ENCODE measurements around the gene ANTXRL.
"Not testable (repeated sequence)": the region's sequence is repeated elsewhere in the genome, so short reads cannot be mapped to it uniquely, and the experiment has no call there.

The ANTXRL gene

GRCh38 chr10:46254467-46254866 is 32.3 kb upstream of the ANTXRL start:
- H4K20me1 ChIP-seq: peaks cover 62% of the 10 kb centered on the region
- H3K36me3 ChIP-seq: peaks cover 34% of the 10 kb centered on the region
- H3K4me1 ChIP-seq: no peaks in the 10 kb centered on the region
- H3K9ac ChIP-seq: no peak overlapping the region
- H3K4me3 ChIP-seq: no peak overlapping the region
- no peak overlapping the region for H3K27ac ChIP-seq
- TF ChIP-seq Cebpa-rat (IDR thresholded peaks at IDR 0.05): no peak
- no peaks in the 10 kb centered on the region for H3K9me3 ChIP-seq
- no peak overlapping the region for H3K4me2 ChIP-seq
- H3K27me3 ChIP-seq: no peaks in the 10 kb centered on the region

DNA sequence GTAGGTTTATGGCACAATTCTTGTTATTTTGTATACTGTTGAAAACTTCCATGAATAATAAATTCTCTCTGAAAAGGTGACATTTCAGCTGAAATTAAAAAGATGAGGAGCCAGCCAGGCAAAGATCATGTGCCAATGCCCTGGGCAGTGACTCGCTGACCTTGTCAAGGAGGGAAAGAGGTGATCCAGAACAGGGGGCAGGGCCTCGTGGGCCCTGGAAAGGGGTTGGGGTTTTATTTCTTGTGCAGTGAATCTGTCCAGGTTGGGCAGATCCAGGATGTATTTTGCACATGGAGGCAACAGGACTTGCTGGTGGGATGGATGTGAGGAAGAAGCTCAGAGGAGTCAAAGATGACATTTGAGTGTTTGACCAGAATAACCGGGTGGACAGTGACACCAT is 31.6 kb upstream of the ANTXRL start:
- not testable (repeated sequence) for H3K27me3 ChIP-seq, H3K4me3 ChIP-seq, H3K27ac ChIP-seq, H3K4me2 ChIP-seq, H3K9me3 ChIP-seq, H3K4me1 ChIP-seq, H3K9ac ChIP-seq
- Histone ChIP-seq H3K36me3 (peaks cover 29% of the 10 kb centered on the region), H4K20me1 (peaks cover 59% of the 10 kb centered on the region)

DNA sequence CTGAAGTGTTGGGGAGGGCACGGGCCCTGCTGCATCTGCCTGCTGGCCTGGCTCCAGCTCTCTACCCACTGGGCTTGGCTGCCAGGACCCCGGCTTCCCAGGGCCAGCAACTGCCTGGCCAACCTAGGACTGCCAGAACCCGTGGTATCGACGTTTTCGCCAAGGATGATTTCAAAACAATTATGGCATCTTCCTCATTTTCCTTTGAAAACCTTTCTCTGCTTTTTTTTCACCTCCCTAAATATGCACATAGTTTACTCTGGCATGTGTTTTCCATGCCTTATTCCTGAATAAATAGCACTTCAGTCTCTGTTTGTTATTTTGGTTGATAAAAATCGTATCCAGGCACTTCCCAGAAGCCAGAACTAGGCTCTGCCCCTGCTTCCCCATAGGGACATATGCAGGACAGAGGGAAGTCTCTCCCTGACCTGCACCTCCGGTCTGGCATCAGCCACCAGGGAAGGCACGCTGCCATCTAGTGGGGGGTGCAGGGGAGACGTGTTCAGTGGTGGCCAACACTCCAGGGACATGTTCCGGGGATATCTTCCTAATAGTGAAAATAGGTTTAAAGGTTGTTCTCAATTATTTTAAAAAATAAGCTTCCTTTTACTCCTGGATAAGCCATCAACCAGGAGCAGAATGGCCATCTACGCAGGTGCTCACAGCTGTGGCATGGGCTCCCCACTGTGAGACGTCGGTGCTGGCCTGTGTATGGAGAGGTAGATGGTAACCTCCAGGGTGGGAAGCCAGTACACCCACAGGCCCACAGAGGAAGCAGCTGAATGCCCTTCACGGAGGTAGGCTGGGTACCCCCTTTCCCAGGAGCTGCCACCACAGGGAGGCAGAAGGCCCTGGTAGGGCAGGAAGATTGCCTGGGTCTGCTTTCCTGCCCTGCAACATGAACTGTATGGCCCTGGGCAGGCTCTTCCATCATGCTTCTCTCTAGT is 30.7 kb upstream of the ANTXRL start:
- H3K9me3 ChIP-seq: no peaks in the 10 kb centered on the region
- H3K4me1 ChIP-seq: no peaks in the 10 kb centered on the region
- H4K20me1 ChIP-seq: peaks cover 51% of the 10 kb centered on the region
- no peak overlapping the region for H3K4me2 ChIP-seq
- no peak for TF ChIP-seq Cebpa-rat (IDR thresholded peaks at IDR 0.05)
- no peak overlapping the region for H3K9ac ChIP-seq
- H3K27me3 ChIP-seq: no peaks in the 10 kb centered on the region
- peaks cover 21% of the 10 kb centered on the region for H3K36me3 ChIP-seq
- no peak overlapping the region for H3K27ac ChIP-seq
- no peak overlapping the region for H3K4me3 ChIP-seq

DNA sequence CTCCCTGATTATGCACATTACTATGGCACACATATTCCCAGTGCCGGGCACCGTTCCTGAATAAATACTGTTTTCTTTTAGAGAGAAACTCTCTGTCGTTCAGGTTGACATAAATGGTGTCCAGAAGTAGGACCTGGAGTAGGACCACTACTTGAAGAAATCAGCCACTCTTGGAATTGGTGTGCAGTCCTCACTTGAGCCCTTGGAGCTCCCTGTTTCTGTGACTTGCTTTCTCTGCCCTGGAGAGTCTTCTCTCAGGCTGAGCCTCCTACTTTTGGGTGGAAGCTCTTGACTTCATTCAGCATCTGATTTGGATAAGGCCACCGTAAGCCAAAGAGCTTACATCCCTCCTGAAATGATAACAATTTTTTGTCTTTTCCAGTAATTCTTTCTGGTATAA is 29.7 kb upstream of the ANTXRL start:
- TF ChIP-seq Cebpa-rat (IDR thresholded peaks at IDR 0.05): no peak
- peaks cover 48% of the 10 kb centered on the region; the same call in 1 of the 2 replicates for H4K20me1 ChIP-seq
- H3K4me2 ChIP-seq: no peak overlapping the region
- H3K9ac ChIP-seq: no peak overlapping the region
- H3K27me3 ChIP-seq: no peaks in the 10 kb centered on the region
- H3K4me3 ChIP-seq: no peak overlapping the region
- H3K4me1 ChIP-seq: no peaks in the 10 kb centered on the region
- no peaks in the 10 kb centered on the region for H3K9me3 ChIP-seq
- no peak overlapping the region for H3K27ac ChIP-seq
- H3K36me3 ChIP-seq: peaks cover 17% of the 10 kb centered on the region

DNA sequence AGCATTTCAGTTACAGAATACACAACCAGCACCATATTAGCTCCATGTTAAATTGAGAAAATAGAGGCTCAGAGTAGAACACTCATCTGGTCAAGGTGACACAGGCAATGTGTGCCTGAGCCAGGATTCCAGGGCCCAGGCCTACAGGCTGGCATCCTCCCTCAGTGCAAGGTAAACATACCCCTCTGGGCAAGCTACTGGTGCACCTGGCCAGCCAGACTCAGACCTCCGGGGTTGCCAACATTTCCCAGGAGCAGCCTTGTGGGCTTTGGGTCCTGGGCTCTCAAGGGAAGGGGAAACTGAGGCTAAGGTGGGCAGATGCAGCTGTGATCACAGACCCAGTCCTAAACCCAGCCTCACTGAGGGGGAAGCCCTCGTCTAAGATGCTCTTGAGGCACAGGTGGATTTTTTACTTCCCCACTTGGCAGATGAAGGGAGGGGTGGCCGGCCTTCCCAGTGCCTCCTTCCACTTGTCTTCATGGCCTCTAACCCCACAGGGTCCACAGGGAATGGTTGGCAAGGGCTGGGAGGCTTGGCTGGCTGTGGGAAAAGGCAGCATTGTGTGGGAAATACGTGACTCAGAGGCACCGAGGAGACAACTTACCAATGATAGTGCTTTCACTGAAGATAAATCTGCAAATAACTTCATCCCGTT is 23.8 kb upstream of the ANTXRL start:
- not testable (repeated sequence) for H3K27me3 ChIP-seq, H3K9me3 ChIP-seq, H3K4me3 ChIP-seq, H3K27ac ChIP-seq, H3K9ac ChIP-seq, H3K36me3 ChIP-seq, H3K4me2 ChIP-seq
- Histone ChIP-seq H4K20me1 (peaks cover 14% of the 10 kb centered on the region), H3K4me1 (peaks cover 39% of the 10 kb centered on the region)

- H3K36me3 ChIP-seq: no peaks in the 10 kb centered on the region; the same call in 1 of the 2 replicates
- H3K4me3 ChIP-seq: no peak overlapping the region
- no peak for TF ChIP-seq Cebpa-rat (IDR thresholded peaks at IDR 0.05)
- peaks cover 48% of the 10 kb centered on the region for H3K4me1 ChIP-seq
- 0 out of 2 replicates have a peak overlapping the region, but pooled peaks have one; percentile 56 for H3K27ac ChIP-seq
- peaks cover 8% of the 10 kb centered on the region for H4K20me1 ChIP-seq
- H3K9ac ChIP-seq: no peak overlapping the region
- no peaks in the 10 kb centered on the region for H3K27me3 ChIP-seq
- no peak overlapping the region for H3K4me2 ChIP-seq
- H3K9me3 ChIP-seq: no peaks in the 10 kb centered on the region
Observed at GRCh38 chr10:46263831-46264268, 22.9 kb upstream of the ANTXRL start.

- Histone ChIP-seq H3K9ac (no peak overlapping the region), H3K4me1 (peaks cover 52% of the 10 kb centered on the region), H3K36me3 (no peaks in the 10 kb centered on the region; the same call in 1 of the 2 replicates), H3K27me3 (no peaks in the 10 kb centered on the region), H3K9me3 (no peaks in the 10 kb centered on the region), H4K20me1 (peaks cover 8% of the 10 kb centered on the region), H3K4me2 (0 out of 2 replicates have a peak overlapping the region, but pooled peaks have one; percentile 2), H3K27ac (peak overlapping the region; percentile 56), H3K4me3 (no peak overlapping the region)
- TF ChIP-seq Cebpa-rat (IDR thresholded peaks at IDR 0.05): no peak
Observed at GRCh38 chr10:46264336-46264735, 22.5 kb upstream of the ANTXRL start.

GRCh38 chr10:46264737-46265368 is 21.9 kb upstream of the ANTXRL start:
- no peak overlapping the region for H3K4me3 ChIP-seq
- H4K20me1 ChIP-seq: peaks cover 8% of the 10 kb centered on the region
- peak overlapping the region; percentile 98 for H3K4me2 ChIP-seq
- no peaks in the 10 kb centered on the region for H3K9me3 ChIP-seq
- no peaks in the 10 kb centered on the region for H3K27me3 ChIP-seq
- H3K9ac ChIP-seq: no peak overlapping the region
- peaks cover 58% of the 10 kb centered on the region for H3K4me1 ChIP-seq
- no peak for TF ChIP-seq Cebpa-rat (IDR thresholded peaks at IDR 0.05)
- H3K27ac ChIP-seq: peak overlapping the region; percentile 56
- H3K36me3 ChIP-seq: no peaks in the 10 kb centered on the region; the same call in 1 of the 2 replicates

DNA sequence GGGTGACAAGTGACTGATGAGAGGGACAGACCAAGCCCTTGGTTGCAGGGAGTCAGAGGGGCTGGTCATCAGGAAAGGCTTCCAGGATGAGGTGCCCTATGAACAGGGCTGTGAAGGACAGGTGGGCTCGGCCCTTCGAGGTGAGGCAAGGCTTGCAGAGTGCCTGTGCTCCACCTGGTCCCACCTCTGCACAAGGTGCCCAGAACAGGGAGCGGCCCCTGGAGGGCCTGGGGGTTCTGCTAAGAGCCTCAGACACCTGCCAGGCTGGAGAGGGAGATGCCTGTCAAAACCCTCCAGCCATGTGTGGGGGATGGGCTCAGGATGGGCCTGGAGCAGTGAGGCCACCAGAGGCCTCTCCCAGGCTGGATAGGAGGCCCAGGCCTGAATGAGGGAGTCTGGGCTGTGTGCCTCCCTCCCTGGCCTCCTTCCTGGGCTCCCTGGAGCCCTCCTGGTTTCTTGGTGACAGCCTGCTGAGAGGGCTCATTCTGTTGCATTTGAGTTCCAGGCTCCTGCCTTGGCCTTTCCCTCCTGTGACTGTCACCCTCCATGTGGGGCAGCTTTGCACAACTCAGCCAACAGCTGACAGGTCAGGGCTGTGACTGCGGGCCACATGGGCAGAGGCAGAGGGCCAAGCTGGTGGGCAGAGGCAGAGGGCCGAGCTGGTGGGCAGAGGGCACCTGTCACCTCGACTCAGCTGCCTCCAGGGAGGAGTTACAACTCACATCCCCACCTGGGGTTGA is 21.1 kb upstream of the ANTXRL start:
- peak overlapping the region; percentile 98 for H3K4me2 ChIP-seq
- not testable (repeated sequence) for H3K9me3 ChIP-seq, H3K36me3 ChIP-seq, H3K27me3 ChIP-seq, H4K20me1 ChIP-seq
- H3K4me3 ChIP-seq: peak overlapping the region; percentile 64
- H3K9ac ChIP-seq: 0 out of 2 replicates have a peak overlapping the region, but pooled peaks have one; percentile 57
- peaks cover 66% of the 10 kb centered on the region for H3K4me1 ChIP-seq
- peak overlapping the region; percentile 91 for H3K27ac ChIP-seq
